COLO829 (cell line): ENCODE data around the gene SHISA9.
"Not testable (repeated sequence)": the region's sequence is repeated elsewhere in the genome, so short reads cannot be mapped to it uniquely, and the experiment has no call there.

ENCODE experiments used
- DNase-seq: peaks from one replicate; pipeline ENCODE4 v3.0.0; 2012; ENCODE audit warnings: low spot score

SHISA9 gene

GRCh38 chr16:12901597-12902461 lies at the start of gene SHISA9:
Gene SHISA9 (plus strand): TSS chr16:12901598.
- no peak for DNase-seq

GRCh38 chr16:12853972-12854371 lies 47.4 kb upstream of the SHISA9 start:
- no peak for DNase-seq

DNA sequence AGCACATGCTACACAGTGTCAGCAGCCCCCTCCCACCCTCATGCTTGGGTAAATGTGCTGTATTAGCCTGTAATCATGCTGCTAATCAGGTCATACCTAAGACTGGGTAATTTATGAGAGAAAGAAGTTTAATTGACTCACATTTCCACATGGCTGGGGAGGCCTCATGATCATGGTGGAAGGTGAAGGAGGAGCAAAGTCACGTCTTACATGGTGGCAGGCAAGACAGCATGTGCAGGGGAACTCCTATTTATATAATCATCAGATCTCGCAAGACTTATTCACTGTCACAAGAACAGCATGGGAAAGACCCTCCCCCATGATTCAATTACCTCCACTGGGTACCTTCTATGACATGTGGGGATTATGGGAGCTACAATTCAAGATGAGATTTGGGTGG lies 44.0 kb upstream of the SHISA9 start:
- DNase-seq, result not testable (repeated sequence)

- DNase-seq, result no peak
Measured at GRCh38 chr16:12862327-12862726, 39.1 kb upstream of the SHISA9 start.

DNA sequence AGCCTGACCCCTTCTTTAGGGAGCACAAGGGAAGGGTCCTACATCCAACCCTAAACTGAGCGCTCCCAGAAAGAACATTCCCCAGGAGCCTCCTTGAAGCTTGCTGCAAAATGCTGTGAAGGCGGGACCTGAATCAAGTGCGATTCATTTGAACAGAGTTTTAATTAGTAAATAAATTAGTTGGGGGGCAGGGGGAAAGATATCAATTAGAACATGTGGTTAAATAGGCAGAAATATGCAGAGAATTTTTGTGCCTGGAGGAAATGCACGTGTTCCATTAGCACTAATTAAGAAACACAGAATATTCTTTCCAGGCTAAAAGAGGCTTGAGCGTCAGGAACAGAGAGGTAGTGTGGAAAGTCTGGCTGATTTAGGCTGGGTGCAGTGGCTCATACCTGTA lies 38.5 kb upstream of the SHISA9 start:
- DNase-seq, result no peak

DNA sequence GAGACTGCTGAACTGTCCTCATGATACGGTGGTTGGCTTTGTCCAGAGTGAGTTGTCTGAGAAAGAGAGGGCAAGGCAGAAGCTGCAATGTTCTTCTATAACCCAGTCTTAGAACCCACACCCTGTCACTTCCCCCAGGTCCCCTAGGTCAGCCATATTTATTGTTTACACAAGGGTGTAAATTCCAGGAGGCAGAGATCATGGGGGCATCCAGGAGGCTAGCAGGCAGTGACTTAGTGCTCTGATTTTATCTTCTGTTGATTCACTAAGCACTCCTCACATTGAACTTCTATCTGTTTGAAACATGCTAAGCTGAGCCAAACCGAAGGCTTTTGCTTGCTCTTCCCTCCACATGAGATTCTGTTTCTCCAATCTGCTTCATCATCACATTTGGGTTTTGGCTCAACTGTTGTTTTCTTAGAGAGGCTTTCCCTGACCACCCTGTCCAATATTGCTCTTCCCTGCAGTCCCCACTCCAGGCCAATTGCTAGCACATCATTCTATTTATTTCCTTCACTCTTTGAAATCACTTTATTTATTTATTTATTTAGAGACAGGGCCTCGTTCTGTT lies 34.3 kb upstream of the SHISA9 start:
- DNase-seq, result no peak

DNA sequence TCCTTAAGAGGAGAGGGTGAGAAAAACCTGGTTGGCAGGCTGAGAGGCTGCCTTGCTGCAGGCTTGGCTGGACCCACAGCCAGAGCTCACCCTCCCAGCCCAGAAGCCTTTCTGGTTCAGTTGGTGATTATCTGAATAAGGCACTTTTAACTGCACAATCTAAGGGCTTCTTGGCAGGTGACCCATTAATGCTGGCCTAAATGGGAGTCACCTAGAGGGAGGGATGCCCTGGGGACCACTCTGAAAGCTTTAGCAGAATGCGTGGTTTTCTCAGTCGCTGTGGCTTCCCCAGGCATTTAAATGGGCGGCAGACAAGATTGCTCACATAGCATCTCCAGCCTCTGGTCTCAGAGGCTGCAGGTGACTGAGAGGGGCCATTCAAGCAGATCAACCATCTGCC lies 33.2 kb upstream of the SHISA9 start:
- DNase-seq, result no peak

DNA sequence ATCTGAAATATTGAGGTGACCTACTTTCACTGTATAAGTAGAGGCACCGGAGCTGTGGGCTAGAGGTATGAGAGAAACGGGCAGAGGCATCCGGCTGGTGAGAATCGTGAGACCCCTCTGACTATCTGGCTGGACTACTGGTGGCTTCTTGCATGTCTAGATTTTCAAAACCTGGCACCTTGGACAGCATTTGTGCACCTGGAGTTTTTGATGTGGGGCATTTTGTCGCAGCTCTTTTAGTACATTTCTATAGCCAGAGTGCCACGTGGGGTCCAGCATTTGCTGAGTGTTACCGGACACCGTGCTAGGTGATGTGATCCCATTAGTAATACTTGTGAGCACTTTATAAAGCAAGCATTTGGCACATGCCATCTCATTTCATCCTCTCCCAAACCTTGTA lies 32.6 kb upstream of the SHISA9 start:
- DNase-seq, result no peak

DNA sequence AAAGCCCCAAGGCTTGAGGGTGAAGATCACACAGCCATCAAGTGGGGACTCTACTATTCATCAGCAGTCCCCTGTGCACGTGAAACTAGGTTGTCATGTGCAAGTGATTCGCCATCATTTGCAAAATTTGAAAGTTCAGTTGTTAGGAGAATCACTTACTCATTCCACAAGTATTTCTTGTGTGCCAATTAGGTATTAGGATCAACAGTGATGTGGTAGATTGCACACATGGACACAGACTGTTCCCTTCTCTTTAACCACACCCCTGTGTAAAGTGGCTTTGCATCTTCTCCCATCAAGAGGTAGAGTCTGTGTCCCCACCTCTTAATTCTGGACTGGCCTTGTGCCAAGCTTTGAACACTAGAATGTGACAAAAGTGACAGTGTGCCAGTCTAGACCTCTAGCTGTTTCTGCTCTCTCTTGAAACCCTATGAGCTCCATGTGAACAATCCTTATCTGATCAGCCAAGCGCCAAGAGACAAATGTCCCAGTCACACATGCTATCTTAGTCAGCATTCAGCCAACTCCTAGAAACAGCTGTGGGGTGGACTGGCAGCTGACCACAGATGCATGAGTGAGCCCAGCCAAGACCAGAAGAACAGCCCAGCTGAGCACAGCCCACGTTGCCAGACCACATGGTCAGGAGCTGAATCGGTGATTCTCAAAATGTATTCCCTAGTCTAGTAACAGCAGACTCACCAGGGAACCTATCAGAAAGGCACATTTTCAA lies 31.5 kb upstream of the SHISA9 start:
- DNase-seq, result no peak

GRCh38 chr16:12871784-12872183 lies 29.6 kb upstream of the SHISA9 start:
- DNase-seq, result no peak

GRCh38 chr16:12874186-12874585 lies 27.2 kb upstream of the SHISA9 start:
- DNase-seq, result no peak

DNA sequence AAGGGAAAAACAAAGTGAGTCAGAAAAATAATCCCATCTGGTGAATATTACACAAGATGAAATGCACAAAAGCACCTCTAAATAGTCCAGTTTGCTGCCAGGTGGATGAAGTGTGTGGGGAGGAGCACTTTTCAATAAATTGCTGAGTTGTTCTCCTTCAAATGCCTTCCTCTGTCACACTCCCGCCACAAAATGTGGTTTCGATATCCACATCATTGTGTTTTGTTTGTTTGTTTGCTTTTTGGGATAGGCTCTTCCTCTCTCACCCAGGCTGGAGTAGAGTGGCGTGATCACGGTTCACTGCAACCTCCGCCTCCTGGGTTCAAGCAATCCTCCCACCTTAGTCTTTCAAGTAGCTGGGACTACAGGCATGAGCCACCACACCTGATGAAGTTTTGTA lies 24.6 kb upstream of the SHISA9 start:
- DNase-seq, result no peak

- DNase-seq, result no peak
Measured at GRCh38 chr16:12878973-12879372, 22.4 kb upstream of the SHISA9 start.

DNA sequence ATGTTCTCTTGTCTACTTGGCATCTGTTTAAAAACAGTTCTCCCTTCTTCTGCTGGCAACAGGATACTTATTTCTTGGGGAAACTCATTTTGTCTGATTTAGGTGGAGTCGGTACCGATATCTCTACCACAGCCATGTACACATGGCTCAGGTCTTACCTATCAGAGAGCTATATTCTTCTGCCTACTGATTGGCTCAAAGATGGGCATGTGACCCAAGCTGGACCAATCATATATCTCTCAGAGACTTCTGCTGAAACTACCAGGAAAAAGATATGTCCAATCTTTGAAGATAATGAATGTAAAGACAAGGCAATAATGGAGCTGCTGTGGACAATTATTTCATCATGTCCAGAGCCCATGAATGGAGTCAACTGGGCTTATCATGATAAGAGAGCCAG lies 21.6 kb upstream of the SHISA9 start:
- DNase-seq, result no peak

DNA sequence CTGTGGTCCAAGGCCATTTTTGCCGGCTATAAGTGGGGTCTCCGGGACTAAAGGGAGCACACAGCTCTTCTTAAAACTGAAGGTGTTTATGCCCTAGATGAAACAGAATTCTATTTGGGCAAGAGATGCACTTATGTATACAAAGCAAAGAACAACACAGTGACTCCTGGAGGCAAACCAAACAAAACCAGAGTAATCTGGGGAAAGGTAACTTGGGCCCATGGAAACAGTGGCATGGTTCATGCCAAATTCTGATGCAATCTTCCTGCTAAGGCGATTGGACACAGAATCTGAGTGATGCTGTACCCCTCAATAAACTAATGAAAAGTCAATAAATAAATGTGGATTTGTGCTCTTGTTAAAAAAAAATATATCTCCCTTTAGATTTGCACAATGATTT lies 20.2 kb upstream of the SHISA9 start:
- no peak for DNase-seq

DNA sequence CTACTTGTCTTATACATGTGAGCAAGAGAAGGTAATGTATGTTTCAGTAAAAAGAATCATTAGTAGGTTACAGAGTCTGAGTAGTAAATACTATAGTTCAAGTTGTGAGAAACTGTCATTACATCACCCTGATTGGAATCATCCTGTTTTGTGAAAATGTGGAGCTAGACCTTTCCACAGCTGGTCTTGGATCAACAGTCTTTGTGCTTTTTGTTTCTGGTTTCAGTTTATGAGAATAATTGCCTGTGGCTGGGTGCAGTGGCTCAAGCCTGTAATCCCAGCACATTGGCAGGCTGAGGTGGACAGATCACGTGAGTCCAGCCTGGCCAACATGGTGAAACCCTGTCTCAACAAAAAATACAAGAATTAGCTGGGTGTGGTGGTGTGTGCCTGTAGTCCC lies 19.7 kb upstream of the SHISA9 start:
- DNase-seq, result no peak

- no peak for DNase-seq
Measured at GRCh38 chr16:12885742-12886141, 15.7 kb upstream of the SHISA9 start.

GRCh38 chr16:12891836-12892235 lies 9.6 kb upstream of the SHISA9 start:
- no peak for DNase-seq

DNA sequence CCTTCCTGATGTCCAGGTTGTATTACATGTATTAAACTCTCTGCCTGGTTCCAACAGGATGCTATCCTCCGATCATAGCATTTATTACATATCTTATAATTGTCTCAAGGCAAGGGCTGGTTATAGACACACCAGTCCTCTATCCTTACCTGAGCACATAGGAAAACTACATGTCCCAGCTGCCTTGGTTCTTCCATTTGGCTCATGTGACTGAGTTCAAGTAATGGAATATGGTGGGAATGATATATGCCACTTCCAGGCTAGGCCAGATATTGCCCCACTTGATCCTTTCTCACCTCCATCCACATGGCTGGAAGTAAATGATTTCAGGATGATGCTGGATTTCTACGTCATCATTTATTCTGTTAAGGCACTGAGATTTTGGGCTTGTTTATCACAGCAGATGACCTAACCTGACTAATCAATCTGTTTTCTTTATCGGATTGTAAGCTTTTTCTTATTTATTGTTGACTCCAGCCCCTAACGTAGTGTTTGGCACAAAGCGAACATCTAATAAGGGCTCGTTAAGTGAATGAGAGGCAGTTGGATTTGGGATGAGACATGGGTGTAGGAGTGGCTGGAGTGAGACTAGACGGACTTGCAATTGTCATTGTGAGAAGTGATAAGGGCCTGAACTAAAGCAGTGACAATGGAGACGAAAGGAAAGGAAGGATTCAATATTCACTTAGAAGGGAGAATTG lies 8.2 kb upstream of the SHISA9 start:
- DNase-seq, result no peak

DNA sequence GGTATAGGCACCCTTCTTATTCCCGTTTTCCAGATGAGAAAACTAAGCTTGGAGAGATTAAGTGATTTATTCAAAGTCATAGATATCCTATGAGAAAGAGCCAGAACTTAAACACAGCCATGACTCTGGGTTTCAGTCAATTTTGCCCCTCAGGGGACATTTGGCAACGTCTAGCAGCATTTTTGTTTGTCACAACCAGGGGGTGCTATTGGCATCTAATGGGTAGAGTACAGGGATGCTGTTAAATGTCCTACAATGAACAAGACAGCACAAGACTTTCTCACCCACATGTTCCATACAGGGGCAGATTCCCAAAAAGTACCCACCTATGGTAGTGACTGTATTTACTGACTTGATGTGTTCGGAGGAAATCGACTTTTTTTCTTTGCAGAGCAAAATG lies 4.8 kb upstream of the SHISA9 start:
- peak; percentile 8 for DNase-seq

- DNase-seq, result no peak
Measured at GRCh38 chr16:12898551-12898950, 2.8 kb upstream of the SHISA9 start.

- no peak for DNase-seq
Measured at GRCh38 chr16:12899529-12900143, 1.8 kb upstream of the SHISA9 start.
